ENCODE results near the gene GPR55. TPM values are rescaled to one million over a fixed set of nuclear protein-coding genes. Genes with fewer than 3 reads are reported as not detected.

Gene GPR55
- total RNA-seq, 1 donor from 2014 or later = not detected

DNA sequence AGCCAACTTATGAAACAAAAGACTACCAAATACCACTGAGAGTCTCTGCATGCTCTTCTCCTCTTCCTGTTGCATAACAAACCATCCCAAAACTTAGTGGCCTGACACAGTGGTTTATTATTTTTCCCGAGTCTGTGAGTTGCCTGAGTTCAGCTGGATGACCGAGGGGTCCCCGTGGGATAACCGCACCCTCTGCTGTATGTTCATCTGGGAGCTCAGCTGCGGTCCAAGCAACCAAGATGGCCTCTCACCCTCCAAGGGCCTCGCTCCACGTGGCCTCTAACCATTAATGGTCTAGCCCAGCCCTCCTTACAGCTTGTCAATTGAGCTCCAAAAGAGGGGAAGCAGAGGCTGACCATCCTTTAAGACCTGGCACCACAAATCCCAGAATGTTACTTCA, 43.2 kb downstream of the GPR55 start:
- no peak for DNase-seq (ENCODE audit: low read depth, low spot score)

DNA sequence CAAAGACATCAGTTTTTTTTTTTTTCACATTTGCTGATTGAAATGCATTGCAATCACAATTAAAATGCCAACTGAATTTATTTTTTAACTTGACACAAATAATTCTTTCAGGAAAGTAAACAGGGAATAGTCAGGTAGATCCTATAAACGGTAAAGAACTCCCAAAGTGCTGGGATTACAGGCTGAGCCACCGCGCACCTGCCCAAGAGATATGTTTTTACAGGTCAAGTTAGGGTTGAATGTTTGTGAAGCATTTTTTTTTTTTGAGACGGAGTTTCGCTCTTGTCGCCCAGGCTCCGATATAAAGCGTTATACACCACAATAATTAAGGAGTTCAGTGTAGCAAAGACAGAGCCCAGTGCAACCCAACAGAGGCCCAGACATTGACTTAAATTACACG, 45.2 kb downstream of the GPR55 start:
- DNase-seq (ENCODE audit: low read depth, low spot score) = no peak

DNA sequence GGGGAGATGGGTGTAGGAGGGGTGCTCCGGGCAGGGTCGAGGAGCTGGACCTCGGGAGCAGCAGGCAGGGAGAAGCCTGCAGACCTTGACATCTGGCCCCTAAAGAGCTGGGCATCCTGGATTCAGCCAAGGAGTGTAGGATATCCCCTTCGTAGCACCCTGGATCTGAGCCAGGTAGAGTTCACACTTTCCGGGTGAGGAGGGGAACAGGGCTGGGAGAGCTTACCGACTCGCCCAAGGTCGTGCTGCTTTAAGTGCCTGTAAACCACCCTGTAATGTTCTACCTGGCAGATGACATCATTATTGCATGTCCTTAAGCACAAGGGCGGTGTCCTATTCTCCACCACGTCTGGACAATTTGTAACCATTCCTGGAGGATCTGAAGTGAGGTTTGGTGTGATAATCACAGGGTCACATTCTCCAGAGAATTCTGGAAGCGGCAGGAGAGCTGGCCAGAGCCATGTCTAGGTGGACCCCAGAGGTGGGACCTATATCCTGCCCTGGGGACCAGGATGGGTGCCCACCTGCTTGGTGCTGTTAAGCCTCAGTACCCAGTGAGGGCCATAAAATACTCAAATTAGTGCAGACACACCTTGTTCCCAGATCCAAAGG, 45.7 kb downstream of the GPR55 start:
- DNase-seq (ENCODE audit: low read depth, low spot score) = no peak

DNA sequence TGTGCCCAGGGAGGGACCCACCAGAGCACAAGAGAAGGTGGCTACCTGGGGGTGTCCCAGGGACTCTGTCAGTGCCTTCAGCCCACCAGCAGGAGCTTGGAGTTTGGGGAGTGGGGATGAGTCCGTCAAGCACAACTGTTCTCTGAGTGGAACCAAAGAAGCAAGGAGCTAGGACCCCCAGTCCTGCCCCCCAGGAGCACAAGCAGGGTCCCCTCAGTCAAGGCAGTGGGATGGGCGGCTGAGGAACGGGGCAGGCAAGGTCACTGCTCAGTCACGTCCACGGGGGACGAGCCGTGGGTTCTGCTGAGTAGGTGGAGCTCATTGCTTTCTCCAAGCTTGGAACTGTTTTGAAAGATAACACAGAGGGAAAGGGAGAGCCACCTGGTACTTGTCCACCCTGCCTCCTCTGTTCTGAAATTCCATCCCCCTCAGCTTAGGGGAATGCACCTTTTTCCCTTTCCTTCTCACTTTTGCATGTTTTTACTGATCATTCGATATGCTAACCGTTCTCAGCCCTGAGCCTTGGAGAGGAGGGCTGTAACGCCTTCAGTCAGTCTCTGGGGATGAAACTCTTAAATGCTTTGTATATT, 46.3 kb downstream of the GPR55 start:
- no peak for DNase-seq (ENCODE audit: low read depth, low spot score)

DNA sequence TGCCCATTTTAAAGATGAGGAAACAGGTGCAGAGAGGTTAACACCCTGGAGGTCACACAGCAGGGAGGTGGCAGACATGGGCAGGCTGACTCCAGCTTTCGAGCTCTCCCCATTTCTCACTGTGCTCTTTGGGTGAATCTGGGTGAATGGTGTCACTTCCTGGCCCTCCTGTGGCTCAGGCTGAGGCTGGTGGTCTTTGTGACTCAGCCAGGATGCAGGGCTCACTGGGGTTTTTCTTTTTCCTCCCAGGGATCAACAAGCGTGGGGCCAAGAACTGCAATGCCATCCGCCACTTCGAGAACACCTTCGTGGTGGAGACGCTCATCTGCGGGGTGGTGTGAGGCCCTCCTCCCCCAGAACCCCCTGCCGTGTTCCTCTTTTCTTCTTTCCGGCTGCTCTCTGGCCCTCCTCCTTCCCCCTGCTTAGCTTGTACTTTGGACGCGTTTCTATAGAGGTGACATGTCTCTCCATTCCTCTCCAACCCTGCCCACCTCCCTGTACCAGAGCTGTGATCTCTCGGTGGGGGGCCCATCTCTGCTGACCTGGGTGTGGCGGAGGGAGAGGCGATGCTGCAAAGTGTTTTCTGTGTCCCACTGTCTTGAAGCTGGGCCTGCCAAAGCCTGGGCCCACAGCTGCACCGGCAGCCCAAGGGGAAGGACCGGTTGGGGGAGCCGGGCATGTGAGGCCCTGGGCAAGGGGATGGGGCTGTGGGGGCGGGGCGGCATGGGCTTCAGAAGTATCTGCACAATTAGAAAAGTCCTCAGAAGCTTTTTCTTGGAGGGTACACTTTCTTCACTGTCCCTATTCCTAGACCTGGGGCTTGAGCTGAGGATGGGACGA, 47.1 kb downstream of the GPR55 start:
- no peak for DNase-seq (ENCODE audit: low read depth, low spot score)

DNA sequence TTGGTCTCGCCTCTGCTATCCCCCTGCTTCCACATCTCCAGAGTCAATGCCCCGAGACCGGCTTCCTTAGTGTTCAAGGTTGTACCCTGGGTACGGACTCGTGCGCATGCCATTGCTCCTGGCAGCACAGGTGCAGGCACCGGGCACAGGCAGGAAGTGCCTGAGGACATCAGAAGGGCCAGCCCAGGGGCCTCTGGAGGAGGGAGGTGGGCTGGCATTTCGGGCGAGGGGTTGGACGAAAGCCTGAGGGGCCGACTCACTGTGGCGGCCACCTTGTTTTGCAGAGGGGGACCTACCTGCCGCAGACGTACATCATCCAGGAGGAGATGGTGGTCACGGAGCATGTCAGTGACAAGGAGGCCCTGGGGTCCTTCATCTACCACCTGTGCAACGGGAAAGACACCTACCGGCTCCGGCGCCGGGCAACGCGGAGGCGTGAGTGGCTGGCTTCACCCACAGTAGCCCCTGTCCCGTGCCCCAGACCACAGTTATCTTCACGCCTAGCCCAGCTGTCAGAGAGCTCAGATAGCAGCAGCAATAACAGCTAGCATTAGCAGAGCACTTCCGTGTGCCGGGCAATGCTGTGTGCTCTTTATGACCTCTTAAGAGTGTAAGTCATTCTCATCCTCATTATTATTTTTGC, 47.8 kb downstream of the GPR55 start:
- no peak for DNase-seq (ENCODE audit: low read depth, low spot score)

DNA sequence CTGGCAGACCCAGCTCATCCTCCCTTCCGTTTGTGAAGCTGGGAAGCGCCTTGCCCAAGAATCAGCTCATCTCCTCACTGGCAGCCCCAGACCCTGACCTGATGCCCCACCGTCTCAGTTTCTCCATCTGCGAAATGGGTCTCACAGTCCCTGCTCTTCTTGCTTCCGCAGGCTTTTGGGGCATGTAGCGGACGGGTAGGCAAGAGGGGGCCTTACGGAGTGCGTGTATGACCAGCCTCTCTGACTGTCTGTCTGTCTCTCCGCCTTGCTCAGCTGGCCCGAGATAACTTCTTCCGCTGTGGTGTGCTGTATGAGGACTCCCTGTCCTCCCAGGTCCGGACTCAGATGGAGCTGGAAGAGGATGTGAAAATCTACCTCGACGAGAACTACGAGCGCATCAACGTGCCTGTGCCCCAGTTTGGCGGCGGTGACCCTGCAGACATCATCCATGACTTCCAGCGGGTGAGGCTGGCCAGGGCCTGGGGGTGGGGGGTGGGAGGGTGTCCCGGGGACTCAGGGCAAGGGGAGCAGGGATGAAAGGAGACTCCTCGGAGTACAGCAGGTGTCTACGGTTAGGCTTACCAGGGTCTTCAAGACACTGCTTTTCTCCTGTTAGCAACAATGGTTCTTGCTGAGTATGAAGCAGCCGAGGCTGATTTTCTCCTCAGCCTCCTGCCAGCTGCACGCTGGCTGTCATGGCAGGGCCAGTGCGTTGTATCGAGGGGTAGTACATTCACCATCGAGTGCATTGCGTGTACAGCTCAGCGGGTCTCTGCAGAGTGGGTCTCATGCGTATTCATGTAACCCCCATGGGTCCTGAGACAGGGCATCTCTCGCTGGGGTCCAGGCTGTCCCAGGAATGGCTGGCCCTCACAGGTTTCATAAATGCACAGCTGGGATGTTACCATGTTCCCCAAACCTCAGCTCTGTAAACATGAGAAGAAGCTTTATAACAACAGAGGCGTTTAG, 49.4 kb downstream of the GPR55 start:
- no peak for DNase-seq (ENCODE audit: low read depth, low spot score)

DNA sequence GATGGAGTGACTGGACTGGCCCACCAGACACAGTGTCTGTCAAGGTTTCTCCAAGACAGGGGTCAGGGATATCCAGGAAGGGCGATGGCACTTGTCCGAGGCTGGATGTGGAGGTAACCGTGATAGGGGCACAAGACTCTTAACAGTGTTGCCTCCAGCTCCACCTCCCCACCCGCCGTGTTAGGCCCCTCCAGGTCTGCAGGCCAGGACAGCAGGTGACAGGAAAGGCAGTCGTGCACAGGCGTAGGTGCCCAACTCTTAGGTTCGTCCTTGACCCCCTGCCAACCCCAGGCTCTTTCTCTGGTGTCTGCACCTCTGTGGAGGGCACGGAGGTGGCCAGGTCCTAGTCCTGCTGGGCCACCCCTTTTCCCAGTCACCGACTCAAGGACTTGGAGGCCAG, 50.2 kb downstream of the GPR55 start:
- DNase-seq (ENCODE audit: low read depth, low spot score) = no peak

DNA sequence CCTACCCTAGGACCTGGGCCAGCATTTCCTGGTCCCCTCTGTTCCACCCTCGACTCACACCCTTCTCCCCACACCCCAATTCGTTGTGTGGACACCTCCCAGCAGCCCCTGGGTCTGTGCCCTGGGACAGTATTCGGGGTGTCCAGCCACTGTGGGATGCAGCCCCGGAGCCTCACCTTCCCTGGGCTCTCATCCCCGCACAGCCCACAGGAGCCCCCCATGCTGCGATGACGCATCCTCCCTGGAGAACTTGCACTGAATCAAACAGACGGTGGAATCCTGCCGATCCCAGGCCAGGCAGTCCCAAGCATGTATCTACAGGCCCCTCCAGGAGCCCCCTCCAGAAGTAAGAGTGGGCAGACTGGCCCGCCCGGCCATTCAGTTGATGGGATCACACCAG, 50.6 kb downstream of the GPR55 start:
- no peak for DNase-seq (ENCODE audit: low read depth, low spot score)

DNA sequence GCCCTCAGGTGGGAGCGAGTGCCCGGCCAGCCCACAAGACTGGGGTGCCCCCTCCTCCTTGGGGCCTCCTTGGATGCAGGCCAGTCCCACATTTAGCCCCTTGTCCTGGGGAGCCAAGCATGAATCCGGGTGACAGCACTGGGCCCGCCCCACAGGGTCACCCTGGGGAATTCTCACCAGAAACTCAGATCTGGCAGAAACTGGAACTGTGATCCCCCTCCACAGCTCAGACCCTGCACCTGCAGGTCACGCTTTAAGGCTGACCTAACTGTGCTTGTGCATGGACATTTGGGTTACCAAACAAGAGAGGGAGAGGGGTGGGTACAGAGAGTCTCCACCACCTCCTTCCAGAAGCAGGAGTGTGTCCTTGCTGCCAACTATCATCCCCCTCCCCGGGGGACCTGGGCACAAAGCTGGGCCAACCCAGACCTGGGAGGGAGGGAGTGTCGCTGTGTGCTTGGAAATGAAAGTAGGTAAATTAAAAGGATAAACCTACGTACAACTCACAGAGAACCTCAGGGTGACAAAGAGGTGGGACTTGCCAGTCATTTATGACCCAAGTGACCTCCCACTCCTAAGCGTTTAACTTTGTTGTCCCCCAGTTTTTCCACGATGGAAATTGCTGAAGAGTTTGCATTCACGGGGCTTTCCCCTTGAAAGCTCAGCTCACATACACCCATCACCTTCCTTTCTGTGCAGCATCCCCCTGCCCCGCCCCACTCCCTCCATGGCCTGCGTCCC, 51.2 kb downstream of the GPR55 start:
- DNase-seq (ENCODE audit: low read depth, low spot score) = no peak

DNA sequence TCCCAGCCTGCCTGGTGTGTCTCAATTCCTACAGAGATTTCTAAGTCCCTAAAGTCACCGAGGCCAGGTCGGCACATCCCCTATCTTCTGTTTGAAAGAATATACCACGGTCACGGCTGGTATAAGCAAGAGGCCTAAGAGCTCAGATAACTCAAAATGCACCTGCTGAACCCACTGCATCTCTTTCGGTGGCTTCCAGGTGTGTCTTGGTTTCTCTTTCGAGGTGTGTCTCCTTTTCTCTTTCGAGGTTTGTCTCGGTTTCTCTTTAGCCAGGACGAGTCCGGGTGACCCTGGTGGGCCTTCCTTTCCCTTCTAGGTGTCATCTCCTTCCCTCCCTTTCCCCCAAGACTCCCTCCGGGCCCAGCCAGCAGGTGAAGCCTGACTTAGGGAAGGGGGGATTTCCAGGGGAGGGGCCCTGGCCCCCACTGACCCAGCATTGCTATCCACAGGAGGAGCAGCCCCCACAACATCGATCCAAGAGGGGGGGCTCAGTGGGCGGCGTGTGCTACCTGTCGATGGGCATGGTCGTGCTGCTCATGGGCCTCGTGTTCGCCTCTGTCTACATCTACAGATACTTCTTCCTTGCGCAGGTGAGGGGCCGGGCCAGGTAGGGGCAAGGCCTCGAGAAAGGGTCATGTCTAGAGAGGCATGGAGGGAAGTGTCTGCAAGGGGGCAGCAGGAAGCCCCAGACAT, 51.9 kb downstream of the GPR55 start:
- DNase-seq (ENCODE audit: low read depth, low spot score) = no peak

DNA sequence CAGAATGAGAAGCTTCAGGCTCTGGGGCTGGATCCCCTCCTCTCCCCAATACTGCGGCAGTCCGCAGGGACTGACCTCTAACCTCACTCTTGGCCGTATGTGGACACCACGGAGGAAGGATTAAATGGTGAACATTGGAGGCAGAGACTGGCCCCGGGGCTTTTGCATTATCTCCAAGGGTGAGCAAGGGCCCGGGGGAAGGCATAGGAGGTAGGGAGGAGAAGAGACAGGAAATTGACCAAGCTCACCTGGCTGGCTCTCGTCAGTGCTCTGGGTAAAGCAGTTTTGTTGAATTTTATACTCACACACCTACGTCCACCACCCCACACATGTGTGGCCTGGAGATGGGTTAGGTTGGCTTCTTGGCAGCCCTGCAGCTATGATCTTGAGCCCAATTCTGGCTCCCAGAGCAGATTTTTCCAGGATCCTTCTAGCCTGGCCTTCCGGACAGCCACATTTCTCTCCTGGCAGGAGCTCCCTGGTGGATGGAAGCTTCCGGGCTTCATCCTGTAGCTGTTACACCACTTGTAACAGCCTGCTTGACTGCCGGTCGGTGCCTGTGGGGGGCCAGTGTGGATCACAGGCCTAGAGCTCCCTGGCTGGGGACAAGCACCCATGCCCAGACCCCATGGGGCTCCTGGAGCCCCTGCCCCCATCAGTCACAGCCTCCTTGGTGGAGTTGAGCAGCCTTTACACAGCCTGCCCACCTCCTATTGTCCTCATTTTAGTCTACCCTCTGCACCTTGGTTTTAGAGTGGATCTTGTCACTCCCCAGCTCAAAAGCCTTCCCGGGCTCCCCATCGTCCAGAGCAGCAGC, 52.7 kb downstream of the GPR55 start:
- DNase-seq (ENCODE audit: low read depth, low spot score) = no peak

DNA sequence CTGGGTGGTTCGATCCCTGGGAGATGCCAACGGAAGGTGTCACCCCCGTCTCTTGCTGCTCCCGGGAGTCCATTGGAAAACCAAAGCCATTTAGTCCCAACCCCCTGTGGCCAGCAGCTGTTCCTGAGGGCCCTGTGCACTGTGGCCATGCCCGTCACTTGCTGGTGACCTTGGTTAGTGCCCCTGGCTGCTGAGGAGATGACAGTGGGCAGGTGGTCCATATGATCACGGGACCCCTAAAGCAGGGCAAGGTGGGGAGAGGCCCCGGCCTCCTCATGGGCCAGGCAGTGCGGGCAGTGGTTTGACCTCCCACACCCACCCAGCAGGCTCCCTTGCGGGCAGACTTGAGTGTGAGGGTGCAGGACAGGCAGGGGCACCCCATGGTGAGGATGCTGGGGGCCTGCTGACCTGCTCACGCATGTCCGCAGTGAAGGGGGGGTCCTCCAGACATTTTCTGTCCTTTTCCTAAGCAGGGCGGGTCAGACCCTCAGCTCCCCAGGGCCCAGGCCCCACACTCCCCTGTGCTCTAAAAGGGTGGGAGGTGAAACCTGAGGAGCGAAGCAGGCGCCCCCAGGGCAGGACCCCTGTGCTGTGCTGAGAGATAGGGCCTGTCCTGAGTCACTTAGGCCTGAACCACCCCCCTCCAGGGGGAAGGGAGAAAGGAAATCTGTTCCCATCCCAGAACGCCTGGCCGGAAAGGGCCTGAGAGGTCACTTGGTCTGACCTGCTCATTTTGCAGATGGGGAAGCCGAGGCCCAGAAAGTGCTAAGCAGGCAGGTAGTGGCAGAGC, 53.5 kb downstream of the GPR55 start:
- no peak for DNase-seq (ENCODE audit: low read depth, low spot score)

DNA sequence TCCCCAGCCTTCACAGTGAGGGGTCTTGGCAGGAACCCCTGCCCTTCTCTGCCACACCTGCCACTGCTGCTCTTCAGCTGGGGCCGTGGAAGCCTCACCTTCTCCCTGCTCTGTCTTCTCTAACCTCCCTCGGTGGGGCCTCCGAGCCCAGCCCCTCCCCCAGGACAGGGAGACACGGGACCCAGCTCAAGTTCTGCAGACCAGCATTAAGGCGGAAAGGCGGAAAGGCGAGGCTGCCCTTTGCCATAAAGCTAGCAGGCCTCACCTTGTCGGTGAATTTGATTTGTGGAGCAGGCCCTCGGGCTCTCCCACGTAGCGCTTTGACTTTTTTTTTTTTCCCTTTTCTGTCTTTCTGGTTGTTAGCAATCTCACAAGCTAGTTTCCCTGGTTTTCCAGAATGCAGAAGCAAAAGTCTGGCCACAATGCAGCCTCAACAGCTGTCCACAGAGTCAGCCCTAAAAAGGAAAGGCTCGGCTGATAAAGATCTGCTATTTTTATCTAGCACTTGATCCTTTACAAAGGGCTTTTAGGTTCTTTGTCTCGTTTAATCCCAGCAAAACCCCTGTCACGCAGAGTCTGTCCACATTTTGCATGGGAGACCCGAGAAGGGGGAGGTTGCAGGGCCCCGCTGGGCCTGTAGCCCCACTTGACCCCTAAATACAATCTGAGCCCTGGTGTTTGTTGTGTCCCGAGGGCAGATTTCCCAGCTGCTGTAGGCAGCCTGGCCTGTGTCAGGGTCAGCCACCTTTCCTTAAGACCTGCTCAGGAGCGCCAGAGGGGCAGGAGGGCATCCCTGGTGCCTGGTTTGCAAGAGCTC, 54.3 kb downstream of the GPR55 start:
- DNase-seq (ENCODE audit: low read depth, low spot score) = no peak

DNA sequence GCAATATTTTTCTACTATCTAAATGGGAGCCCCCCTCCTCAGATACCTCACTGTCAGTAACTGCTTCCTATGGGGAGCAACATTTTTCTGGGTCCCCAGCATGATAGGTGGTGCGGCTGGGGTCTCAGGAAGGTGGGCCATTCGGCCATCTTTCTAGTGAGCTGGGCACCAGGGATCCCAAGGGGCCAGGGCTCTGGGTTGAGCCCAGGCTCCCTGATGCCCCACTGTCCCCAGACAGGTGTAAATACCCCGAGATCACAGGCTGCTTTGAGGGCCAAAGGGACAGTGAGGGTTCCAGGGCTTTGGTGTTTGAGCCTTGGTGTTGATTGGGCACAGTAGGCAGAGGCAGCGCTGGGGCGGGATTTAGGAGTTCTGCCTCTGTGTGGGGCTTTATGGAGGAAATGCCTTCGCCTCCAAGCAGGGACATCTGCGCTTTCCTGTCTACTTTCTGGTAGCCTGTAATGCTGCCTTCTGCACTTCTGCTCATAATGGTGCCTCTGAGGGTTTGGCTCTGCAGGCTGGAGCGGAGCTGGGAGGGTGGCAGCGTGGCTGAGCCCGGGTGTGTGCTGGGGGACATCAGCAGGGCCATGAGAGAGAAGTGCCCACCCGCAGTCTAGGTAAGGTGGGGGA, 55.0 kb downstream of the GPR55 start:
- no peak for DNase-seq (ENCODE audit: low read depth, low spot score)

DNA sequence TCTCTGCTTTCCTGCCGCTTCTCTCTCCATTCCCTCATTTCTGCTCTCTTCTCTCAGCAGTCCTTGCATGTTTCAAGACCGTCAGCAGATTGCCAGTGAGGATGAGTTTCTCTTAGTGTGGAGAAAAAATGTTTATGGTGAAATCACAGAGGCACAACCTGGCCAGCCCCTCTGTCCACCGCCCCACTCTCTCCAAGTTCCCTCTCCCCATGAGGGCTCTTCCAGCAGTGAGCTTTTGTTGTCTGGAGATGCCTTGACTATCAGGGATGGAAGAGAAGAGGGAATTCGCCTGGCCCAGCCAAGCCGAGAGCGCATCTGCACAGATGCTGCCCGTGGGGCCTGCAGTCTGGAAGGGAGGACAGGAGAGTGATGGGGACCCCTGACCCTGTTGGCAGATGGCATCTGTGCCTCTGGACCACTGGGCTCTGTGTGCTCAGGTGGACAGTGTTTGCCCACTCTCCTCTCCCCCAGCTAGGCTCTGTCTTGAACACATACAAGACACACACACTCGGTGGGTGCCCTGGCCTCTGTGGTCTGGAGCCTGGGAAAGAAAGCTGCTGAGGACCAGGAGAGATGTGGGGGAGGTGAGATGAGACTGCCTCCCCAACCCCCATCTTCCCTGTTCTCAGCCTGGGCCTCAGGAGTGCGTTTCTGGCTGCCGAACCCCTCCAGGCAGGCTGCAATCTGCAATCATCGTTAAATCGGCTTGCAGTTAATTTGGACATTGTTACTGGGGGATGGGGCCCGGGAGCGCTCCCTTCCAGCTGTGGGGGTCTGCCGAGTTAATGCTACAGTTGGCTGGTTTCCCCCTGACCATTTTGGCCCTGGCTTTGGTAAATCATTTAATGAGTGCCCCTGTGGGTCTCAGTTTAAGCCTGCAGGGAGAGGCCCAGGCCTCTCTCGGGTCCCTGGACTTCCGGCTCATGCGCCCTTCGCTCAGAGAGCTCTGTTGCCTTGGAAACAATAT, 55.8 kb downstream of the GPR55 start:
- no peak for DNase-seq (ENCODE audit: low read depth, low spot score)

Measured in pulmonary artery endothelial cell (primary cell).